GM12878 (cell line): ENCODE measurements around the gene OR2AK2. TPM values are rescaled to one million over a fixed set of nuclear protein-coding genes. Genes with fewer than 3 reads are reported as not detected.

Source experiments
- ATAC-seq: fragments of 200-7000 bp; cut with Tn5 transposase; 3 replicates; pipeline ENCODE4 v1.9.1; 2020; ENCODE audit warnings: mild to moderate bottlenecking, moderate library complexity
- BruUV-seq: library from RNA; stranded (reverse); fragments of 400-500 nt; replicated peaks from 2 replicates; lab custom pipeline; 2021; lab: Mats Ljungman, UMichigan
- CTCF ChIA-PET: fragments of 300-600 bp; sonication (Branson Sonifier 250); formaldehyde crosslinking; extraction: SDS; loops from one replicate; lab custom pipeline; 2021; ENCODE audit warnings: inconsistent platforms; lab: Yijun Ruan, JAX
- POLR2A ChIA-PET: fragments of 350-600 bp; formaldehyde crosslinking; extraction: SDS; loops from one replicate; lab custom pipeline; 2021; ENCODE audit warnings: inconsistent platforms; lab: Charles Lee
- RAD21 ChIA-PET: fragments of 300-600 bp; sonication (Branson Sonifier 250); formaldehyde crosslinking; loops from one replicate; lab custom pipeline; 2023; ENCODE audit warnings: antibody characterized with exemption; ENCODE audit not compliant: unreplicated experiment; lab: Charles Lee
- SMC1A ChIA-PET: fragments of 300-600 bp; sonication (Branson Sonifier 250); formaldehyde crosslinking; loops from one replicate; lab custom pipeline; 2023; ENCODE audit not compliant: unreplicated experiment, uncharacterized antibody; lab: Charles Lee
- DNase-seq: peaks from one replicate; pipeline ENCODE4 v3.0.0-alpha.2; 2011; ENCODE audit warnings: low read depth, low spot score
- FAIRE-seq: peaks from 3 replicates; lab custom pipeline; 2011; peaks lifted over from hg19 to GRCh38; lab: Jason Lieb, UNC
- H2AFZ ChIP-seq: 2 replicates; pipeline ENCODE4 v1.6.0; 2011; ENCODE audit warnings: low read depth, low read length, control low read depth; ENCODE audit not compliant: control insufficient read depth
- H3K27ac ChIP-seq: 2 replicates; pipeline ENCODE4 v1.5.1; 2011; ENCODE audit warnings: control low read depth; ENCODE audit not compliant: control insufficient read depth, insufficient read depth
- H3K27me3 ChIP-seq, 2 experiments: replicated peaks in 1 of 2; 2 replicates each; pipeline versions ENCODE4 v1.6.0 to v1.6.1; 2011; ENCODE audit warnings: low read length in 1 of 2; ENCODE audit not compliant: control insufficient read depth in 2 of 2, insufficient read depth in 2 of 2
- H3K36me3 ChIP-seq, 2 experiments: 2 replicates each; pipeline ENCODE4 v1.5.1; 2011; ENCODE audit warnings: low read length in 1 of 2; ENCODE audit not compliant: control insufficient read depth in 2 of 2, insufficient read depth in 2 of 2
- H3K4me1 ChIP-seq: 2 replicates; pipeline ENCODE4 v1.6.1; 2011; ENCODE audit warnings: mild to moderate bottlenecking, low read length, moderate library complexity, mixed read lengths; ENCODE audit not compliant: control insufficient read depth, insufficient read depth
- H3K4me2 ChIP-seq: 2 replicates; pipeline ENCODE4 v1.6.0; 2011; ENCODE audit warnings: control low read depth; ENCODE audit not compliant: control insufficient read depth, insufficient read depth
- H3K4me3 ChIP-seq: fragments of 200-600 bp; sonication (generic); 2 replicates; pipeline ENCODE4 v1.5.1; 2016
- H3K79me2 ChIP-seq: 2 replicates; pipeline ENCODE4 v1.6.0; 2011; ENCODE audit warnings: low read length; ENCODE audit not compliant: control insufficient read depth, insufficient read depth
- H3K9ac ChIP-seq: 2 replicates; pipeline ENCODE4 v1.8.0; 2011; ENCODE audit warnings: low read length, control low read depth, mixed read lengths; ENCODE audit not compliant: control insufficient read depth, insufficient read depth
- H3K9me3 ChIP-seq: replicated peaks from 3 replicates; pipeline ENCODE4 v1.5.1; 2011; ENCODE audit warnings: mild to moderate bottlenecking, low read length; ENCODE audit not compliant: control insufficient read depth, insufficient read depth
- H4K20me1 ChIP-seq: 2 replicates; pipeline ENCODE4 v1.6.0; 2011; ENCODE audit not compliant: control insufficient read depth, insufficient read depth
- ATF2 ChIP-seq: IDR thresholded peaks from 2 replicates; pipeline ENCODE4 v1.6.1; 2012; ENCODE audit warnings: low read length, inconsistent platforms
- CREB1 ChIP-seq: IDR thresholded peaks from 2 replicates; pipeline ENCODE4 v1.6.1; 2012; ENCODE audit warnings: low read depth, mild to moderate bottlenecking, inconsistent platforms
- EGR1 ChIP-seq, 2 experiments: IDR thresholded peaks; 1 replicate in 1 of 2; 2 replicates in 1 of 2; pipeline ENCODE4 v1.6.1; 2011 to 2012; ENCODE audit warnings: low read depth in 2 of 2, low read length in 2 of 2, borderline replicate concordance in 1 of 2, mild to moderate bottlenecking in 1 of 2, moderate library complexity in 1 of 2
- ELK1 ChIP-seq: IDR thresholded peaks from 2 replicates; pipeline ENCODE4 v1.6.1; 2012; ENCODE audit warnings: low read depth, low read length, improper control_type of control experiment
- FOXK2 ChIP-seq: fragments of 450-650 bp; IDR thresholded peaks from 2 replicates; pipeline ENCODE4 v1.6.1; 2017; ENCODE audit warnings: mild to moderate bottlenecking, moderate library complexity
- HSF1 ChIP-seq: fragments of 150-350 bp; IDR thresholded peaks from 2 replicates; pipeline ENCODE4 v1.6.1; 2014; ENCODE audit warnings: mild to moderate bottlenecking, low read depth, low read length
- KLF5 ChIP-seq: fragments of 450-650 bp; IDR thresholded peaks from 2 replicates; pipeline ENCODE4 v1.6.1; 2014; ENCODE audit warnings: mild to moderate bottlenecking; ENCODE audit not compliant: partially characterized antibody
- MLLT1 ChIP-seq: fragments of 450-650 bp; IDR thresholded peaks from 2 replicates; pipeline ENCODE4 v1.6.1; 2016; ENCODE audit warnings: mild to moderate bottlenecking
- MTA2 ChIP-seq: fragments of 450-650 bp; IDR thresholded peaks from 2 replicates; pipeline ENCODE4 v1.6.1; 2016; ENCODE audit warnings: low read depth, mild to moderate bottlenecking, moderate library complexity
- NFXL1 ChIP-seq: fragments of 450-650 bp; IDR thresholded peaks from 2 replicates; pipeline ENCODE4 v1.6.1; 2017; ENCODE audit warnings: antibody characterized with exemption, mild to moderate bottlenecking, borderline replicate concordance
- NFYB ChIP-seq: IDR thresholded peaks from 2 replicates; pipeline ENCODE4 v1.6.1; 2011; ENCODE audit warnings: low read depth, mild to moderate bottlenecking, low read length, improper control_type of control experiment, moderate library complexity; ENCODE audit not compliant: insufficient read depth
- RELA ChIP-seq: fragments of 450-650 bp; IDR thresholded peaks from 2 replicates; pipeline ENCODE4 v1.8.0; 2014; ENCODE audit warnings: borderline replicate concordance; ENCODE audit not compliant: partially characterized antibody
- SREBF2 ChIP-seq: IDR thresholded peaks from 2 replicates; pipeline ENCODE4 v1.6.1; 2012; ENCODE audit warnings: mild to moderate bottlenecking, low read length
- WRNIP1 ChIP-seq: IDR thresholded peaks from 2 replicates; pipeline ENCODE4 v1.6.1; 2011; ENCODE audit warnings: low read depth, low read length, improper control_type of control experiment, borderline replicate concordance
- ZNF592 ChIP-seq: fragments of 450-650 bp; IDR thresholded peaks from 2 replicates; pipeline ENCODE4 v1.6.1; 2017; ENCODE audit warnings: mild to moderate bottlenecking, moderate library complexity
- ZSCAN29 ChIP-seq: fragments of 450-650 bp; IDR thresholded peaks from 2 replicates; pipeline ENCODE4 v1.6.1; 2017; ENCODE audit warnings: mild to moderate bottlenecking, moderate library complexity
- WGBS: methylation state at CpG from one replicate; pipeline ENCODE4 v1.1.6; 2016; ENCODE audit warnings: low lambda C conversion rate; ENCODE audit not compliant: insufficient replicate concordance, insufficient coverage; ENCODE audit errors: missing lambda C conversion rate; 5-methylcytosine and 5-hydroxymethylcytosine counted together
- in situ Hi-C: fragments of 300-500 bp; cut with MboI; formaldehyde crosslinking; loops from 9 replicates; pipeline ENCODE4 v1.14.3; 2018; ENCODE audit warnings: mixed read lengths
- intact Hi-C: fragments of 100-400 bp; cut with micrococcal nuclease; formaldehyde crosslinking; loops from one replicate; pipeline ENCODE4 v1.14.2; 2022; ENCODE audit not compliant: unreplicated experiment
- polyA plus RNA-seq, 11 experiments: library from polyadenylated mRNA; depleted of rRNA in 4 of 11; unstranded in 6 of 11; stranded (reverse) in 5 of 11; fragments of >200 nt; fragmentation: Nextera tagmentation in 4 of 11; fragmentation: Illumina TruSeq in 1 of 11; extraction: Ambion mirVana in 4 of 11; extraction: Trizol in 1 of 11; gene quantifications; 1 replicate in 1 of 11; 2 replicates in 10 of 11; pipeline versions ENCODE4 v1.2.1 to v1.2.3, GENCODE V29; 2011 to 2016; ENCODE audit warnings: inconsistent platforms in 2 of 11, missing spikeins in 2 of 11, low read depth in 1 of 11
- total RNA-seq, 4 experiments: library from RNA; depleted of rRNA in 3 of 4; stranded (reverse); fragments of >200 nt in 3 of 4; fragmentation: Illumina TruSeq in 1 of 4; extraction: Trizol in 1 of 4; gene quantifications; 2 replicates each; pipeline versions ENCODE4 v1.2.1 to v1.2.3, GENCODE V29; 2013 to 2021

Gene OR2AK2
- total and polyA plus RNA-seq, 10 of the 15 experiments (the other 5 are each of a cell fraction or from before 2014, with no cell fraction given): 0.11 to 0.13 TPM; not detected in 8

DNA sequence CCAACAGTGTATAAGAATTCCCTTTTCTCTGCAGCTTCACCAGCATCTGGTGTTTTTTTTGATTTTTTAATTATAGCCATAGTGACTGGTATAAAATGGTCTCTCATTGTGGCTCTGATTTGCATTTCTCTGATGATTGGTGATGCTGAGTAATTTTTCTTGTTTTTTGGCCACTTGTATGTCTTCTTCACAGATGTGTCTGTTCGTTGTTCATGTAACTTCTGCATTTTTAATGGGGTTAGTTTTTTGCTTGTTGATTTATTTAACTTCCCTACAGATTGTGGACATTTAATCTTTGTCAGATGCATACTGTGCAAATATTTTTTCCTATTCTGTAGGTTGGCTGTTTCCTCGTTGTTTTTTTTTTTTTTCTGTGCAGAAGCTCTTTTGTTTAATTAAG, 28.0 kb downstream of the OR2AK2 start:
- POLR2A ChIA-PET: no interaction called here
- no peaks in the 10 kb centered on the region for H3K79me2 ChIP-seq
- H2AFZ ChIP-seq: no peak overlapping the region
- no peaks in the 10 kb centered on the region for H3K27me3 ChIP-seq
- RAD21 ChIA-PET: no interaction called here
- DNase-seq (no peak), ATAC-seq (no peak), FAIRE-seq (no peak)
- SMC1A ChIA-PET: no interaction called here
- CTCF ChIA-PET: no interaction called here
- intact Hi-C loops: no loop called here
- BruUV-seq: no TSS peak
- 0% methylated on average over 2 of the region's 2 CpGs for WGBS
- H3K27ac ChIP-seq: no peak overlapping the region
- no peaks in the 10 kb centered on the region for H3K36me3 ChIP-seq
- no peak overlapping the region for H3K4me2 ChIP-seq
- no peaks in the 10 kb centered on the region for H3K4me1 ChIP-seq
- in situ Hi-C loops: no loop called here
- no peak overlapping the region for H3K4me3 ChIP-seq
- no peaks in the 10 kb centered on the region for H4K20me1 ChIP-seq
- no peaks in the 10 kb centered on the region for H3K9me3 ChIP-seq
- H3K9ac ChIP-seq: no peak overlapping the region
- TF ChIP-seq SREBF2 (no peak), MTA2 (no peak), WRNIP1 (no peak), EGR1 (IDR thresholded peaks at IDR 0.05; ENCODE audit: borderline replicate concordance in 1 of 2, low read depth in 2 of 2, low read length in 2 of 2) (no peak), ATF2 (no peak), MLLT1 (no peak), FOXK2 (no peak), CREB1 (no peak), KLF5 (no peak), ELK1 (no peak), RELA (no peak), NFXL1 (no peak), NFYB (no peak), ZSCAN29 (no peak), HSF1 (no peak), ZNF592 (no peak)
